ENCODE data around the gene PTP4A1. TPM values are rescaled to one million over a fixed set of nuclear protein-coding genes. Genes with fewer than 3 reads are reported as not detected.

Gene PTP4A1
- total and polyA plus RNA-seq, 2 of the 13 experiments (the other 11 are each of a cell fraction or from before 2014, with no cell fraction given), result 141 to 376 TPM

DNA sequence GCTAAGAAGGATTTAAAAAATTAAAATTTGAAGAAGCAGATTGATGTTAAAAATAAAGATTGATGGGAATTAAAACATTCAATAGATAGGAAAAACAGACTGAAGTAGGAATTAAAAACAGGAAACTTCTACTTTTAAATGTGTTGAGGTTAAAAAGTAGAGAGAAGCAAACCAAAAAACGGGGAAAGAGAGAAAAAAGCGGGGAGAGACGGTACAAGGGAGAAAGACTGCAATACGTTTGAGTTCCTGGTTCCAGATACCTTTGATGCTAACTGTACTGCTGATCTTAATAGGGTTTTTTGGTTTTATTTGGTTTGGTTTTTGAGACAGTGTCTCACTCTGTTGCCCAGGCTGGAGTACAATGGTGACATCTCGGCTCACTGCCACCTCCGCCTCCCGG, 27.0 kb downstream of the PTP4A1 start:
- Histone ChIP-seq H3K9ac (ENCODE audit: insufficient read depth, low read depth, low read length) (peak overlapping the region; percentile 14; the same call in 1 of the 2 replicates), H3K9me3 (ENCODE audit: low read length) (no peaks in the 10 kb centered on the region), H3K79me2 (ENCODE audit: insufficient read depth, low read length) (no peaks in the 10 kb centered on the region), H2AFZ (ENCODE audit: low read length) (peak overlapping the region; percentile 93), H3K27me3 (ENCODE audit: control insufficient read depth in 1 of 2, insufficient read depth in 2 of 2, low read length in 2 of 2) (no peaks in the 10 kb centered on the region; a peak in 1 of 5 replicates), H3K4me2 (ENCODE audit: low read depth, low read length) (peak overlapping the region; percentile 97), H4K20me1 (ENCODE audit: insufficient read depth, low read length) (no peaks in the 10 kb centered on the region), H3K27ac (ENCODE audit: extremely low read length, insufficient read depth, low read length) (no peak overlapping the region), H3K36me3 (replicated peaks in 1 of 2; ENCODE audit: control insufficient read depth in 1 of 2, insufficient read depth in 2 of 2, low read length in 2 of 2) (no peaks in the 10 kb centered on the region), H3K4me1 (ENCODE audit: insufficient read depth, low read length) (peaks cover 20% of the 10 kb centered on the region), H3K4me3 (replicated peaks in 1 of 3; ENCODE audit: insufficient read depth in 1 of 3, low read depth in 2 of 3, low read length in 3 of 3) (peak overlapping the region in 2 of 3 experiments; percentile 70 to 80; a peak in 4 of 6 replicates)
- BruUV-seq (replicated peaks), result no TSS peak
- ATAC-seq (no peak), FAIRE-seq (no peak), DNase-seq (ENCODE audit: low spot score) (no peak)
- TF ChIP-seq MAF1 (CRISPR knock-in tag; IDR thresholded peaks at IDR 0.05; ENCODE audit: borderline replicate concordance) (no peak), ZNF512 (CRISPR knock-in tag; IDR thresholded peaks at IDR 0.05) (0 out of 2 replicates have a peak, but pooled peaks have one; percentile 75)
- WGBS (ENCODE audit: low lambda C conversion rate), result 53% methylated on average over 7 of the region's 7 CpGs
- POLR2A ChIA-PET, result interaction anchor here (1.1 to 2.1 kb wide), 7 partner anchors 12 to 247 kb away, joined by 3 to 10 read pairs (median 6); no protein-coding TSS in a partner anchor
- in situ Hi-C loops (cut with HindIII; ENCODE audit: extremely low pct_ligation_motif_present, low pct_unique_long_range_greater_than_20kb), result loop anchor here (5.0 kb wide), 1 partner anchor 163 kb away; no protein-coding TSS in a partner anchor
- CTCF ChIA-PET (ENCODE audit: low intra/inter-chr PET ratio, low total read pairs), result interaction anchor here (1.6 to 2.3 kb wide), 2 partner anchors 165 to 203 kb away, joined by 5 to 32 read pairs; no protein-coding TSS in a partner anchor
- intact Hi-C loops (cut with micrococcal nuclease; ENCODE audit: unreplicated experiment), result loop anchor here (5.0 kb wide), 1 partner anchor 108 kb away; no protein-coding TSS in a partner anchor

- ATAC-seq (no peak), FAIRE-seq (no peak), DNase-seq (ENCODE audit: low spot score) (no peak)
- no TSS peak for BruUV-seq (replicated peaks)
- no peak overlapping the region for H3K4me3 ChIP-seq (replicated peaks in 1 of 3; ENCODE audit: insufficient read depth in 1 of 3, low read depth in 2 of 3, low read length in 3 of 3)
- ChIA-PET CTCF (ENCODE audit: low intra/inter-chr PET ratio, low total read pairs) (no interaction called here), POLR2A (interaction anchor here (1.2 to 1.5 kb wide), 2 partner anchors 35 to 248 kb away, joined by 3 read pairs; partner anchors contain the start of gene PHF3)
- 75% methylated on average over 6 of the region's 6 CpGs for WGBS (ENCODE audit: low lambda C conversion rate)
- intact Hi-C loops (cut with micrococcal nuclease; ENCODE audit: unreplicated experiment) (no loop called here), in situ Hi-C loops (cut with HindIII; ENCODE audit: extremely low pct_ligation_motif_present, low pct_unique_long_range_greater_than_20kb) (no loop called here)
- peaks cover 20% of the 10 kb centered on the region for H3K4me1 ChIP-seq (ENCODE audit: insufficient read depth, low read length)
- no peaks in the 10 kb centered on the region for H3K9me3 ChIP-seq (ENCODE audit: low read length)
- H3K9ac ChIP-seq (ENCODE audit: insufficient read depth, low read depth, low read length), result no peak overlapping the region
- no peak overlapping the region for H3K27ac ChIP-seq (ENCODE audit: extremely low read length, insufficient read depth, low read length)
- no peak overlapping the region for H3K4me2 ChIP-seq (ENCODE audit: low read depth, low read length)
- H4K20me1 ChIP-seq (ENCODE audit: insufficient read depth, low read length), result no peaks in the 10 kb centered on the region
- no peak overlapping the region for H2AFZ ChIP-seq (ENCODE audit: low read length)
- H3K36me3 ChIP-seq (replicated peaks in 1 of 2; ENCODE audit: control insufficient read depth in 1 of 2, insufficient read depth in 2 of 2, low read length in 2 of 2), result no peaks in the 10 kb centered on the region
- no peaks in the 10 kb centered on the region; a peak in 1 of 5 replicates for H3K27me3 ChIP-seq (ENCODE audit: control insufficient read depth in 1 of 2, insufficient read depth in 2 of 2, low read length in 2 of 2)
- H3K79me2 ChIP-seq (ENCODE audit: insufficient read depth, low read length), result no peaks in the 10 kb centered on the region
- TF ChIP-seq ZSCAN25 (CRISPR knock-in tag; IDR thresholded peaks at IDR 0.05), result no peak
- TF ChIP-seq ZNF251 (CRISPR knock-in tag; IDR thresholded peaks at IDR 0.05), result no peak
- TF ChIP-seq NFIB (CRISPR knock-in tag; IDR thresholded peaks at IDR 0.05; ENCODE audit: borderline replicate concordance), result no peak
- no peak for TF ChIP-seq SIX4 (CRISPR knock-in tag; IDR thresholded peaks at IDR 0.05)
- TF ChIP-seq NCOA1 (CRISPR knock-in tag; IDR thresholded peaks at IDR 0.05), result no peak
- TF ChIP-seq ARNT2 (CRISPR knock-in tag; IDR thresholded peaks at IDR 0.05; ENCODE audit: low read depth), result no peak
- no peak for TF ChIP-seq MYNN (CRISPR knock-in tag; IDR thresholded peaks at IDR 0.05; ENCODE audit: low read depth)
- TF ChIP-seq PAWR (CRISPR knock-in tag; IDR thresholded peaks at IDR 0.05; ENCODE audit: borderline replicate concordance), result no peak
- no peak for TF ChIP-seq ZNF34 (CRISPR knock-in tag; IDR thresholded peaks at IDR 0.05; ENCODE audit: borderline replicate concordance)
- TF ChIP-seq SNAPC2 (CRISPR knock-in tag; IDR thresholded peaks at IDR 0.05), result no peak
- TF ChIP-seq ZNF768 (CRISPR knock-in tag; IDR thresholded peaks at IDR 0.05), result no peak
- no peak for TF ChIP-seq ETV6 (CRISPR knock-in tag; conservative IDR thresholded peaks at IDR 0.05)
Measured at GRCh38 chr6:63600136-63600535, 27.9 kb downstream of the PTP4A1 start.
